Ramos (cell line): Measurements from ENCODE around the gene PRKAG3.

Source experiments
- in situ Hi-C: fragments of 300-500 bp; cut with MboI; formaldehyde crosslinking; loops from one replicate; pipeline ENCODE4 v1.14.3; 2022; ENCODE audit warnings: low sequenced_read_pairs; ENCODE audit not compliant: unreplicated experiment

Gene PRKAG3

DNA sequence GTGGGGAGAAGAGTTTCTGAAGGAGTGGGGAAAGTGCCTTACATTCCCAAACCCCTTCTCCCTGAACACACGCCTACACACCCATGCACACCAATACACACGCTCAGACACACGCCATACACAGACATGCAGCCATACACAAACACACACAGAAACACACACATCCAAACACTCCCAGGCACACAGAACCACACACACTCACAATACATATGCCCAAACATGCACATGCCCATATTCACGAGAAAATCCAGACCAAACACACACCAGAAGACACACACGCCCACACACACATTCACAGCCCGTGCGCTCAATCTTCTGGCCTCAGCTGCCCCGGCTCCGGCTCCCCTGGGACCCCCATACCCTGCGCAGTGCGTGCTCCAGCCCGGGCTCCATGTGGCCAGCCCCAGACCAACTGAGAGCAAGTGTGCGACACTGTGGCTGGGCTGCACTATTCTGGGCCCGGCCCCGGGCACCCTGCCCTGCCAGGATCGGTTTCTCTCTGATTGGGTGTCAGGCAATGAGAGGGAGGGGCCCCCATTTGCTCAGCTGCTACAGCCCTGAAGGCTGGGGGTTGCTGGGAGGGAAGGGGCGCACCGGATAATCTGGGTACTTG, at the start of gene PRKAG3:
Gene PRKAG3 (minus strand): TSS at position 426 of the 613 bp plus-strand sequence.
- in situ Hi-C loops = no loop called here

GRCh38 chr2:218880859-218881594, 49.4 kb upstream of the PRKAG3 start:
- in situ Hi-C loops = no loop called here

DNA sequence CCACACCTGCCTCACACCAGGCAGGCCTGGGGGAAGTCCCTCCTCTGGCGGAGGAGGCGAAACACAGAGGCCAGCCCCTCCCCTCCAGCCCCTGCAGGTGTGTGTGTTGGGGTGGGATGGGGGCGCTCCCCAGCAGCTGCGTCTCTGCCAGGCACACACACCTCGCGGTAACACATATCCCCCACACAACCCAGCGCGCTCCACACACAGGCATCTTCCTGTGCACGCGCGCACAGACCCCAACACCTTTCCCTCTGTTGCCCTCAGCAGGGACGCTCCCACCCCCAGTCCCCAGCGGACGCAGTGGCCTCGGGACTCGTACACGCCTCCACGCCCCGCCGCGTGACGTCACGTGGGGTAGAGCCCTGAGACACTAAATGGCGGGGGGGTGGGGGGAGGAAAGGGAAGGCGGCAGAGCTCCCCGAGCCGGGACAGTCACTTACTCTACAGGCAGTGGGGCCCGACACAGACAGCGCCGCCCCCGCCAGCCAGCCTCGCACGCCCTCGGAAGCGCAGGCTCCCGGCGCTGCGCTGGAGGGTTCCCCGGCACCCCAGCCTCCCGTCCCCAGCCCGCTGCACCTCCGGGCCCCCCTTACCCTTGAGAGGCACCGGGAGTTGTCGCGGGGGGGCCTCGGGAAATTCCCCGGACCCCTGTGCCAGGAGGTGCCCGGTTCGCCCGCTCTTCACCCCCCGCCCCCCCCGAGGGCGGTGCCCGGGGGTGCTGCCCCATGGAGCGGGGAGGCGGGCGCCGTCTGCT, 48.7 kb upstream of the PRKAG3 start, which contains the start of gene WNT10A:
Gene WNT10A (plus strand): TSS at position 751 of the 757 bp plus-strand sequence. CDS start 144 bp downstream, outside the sequence.
- in situ Hi-C loops = no loop called here

DNA sequence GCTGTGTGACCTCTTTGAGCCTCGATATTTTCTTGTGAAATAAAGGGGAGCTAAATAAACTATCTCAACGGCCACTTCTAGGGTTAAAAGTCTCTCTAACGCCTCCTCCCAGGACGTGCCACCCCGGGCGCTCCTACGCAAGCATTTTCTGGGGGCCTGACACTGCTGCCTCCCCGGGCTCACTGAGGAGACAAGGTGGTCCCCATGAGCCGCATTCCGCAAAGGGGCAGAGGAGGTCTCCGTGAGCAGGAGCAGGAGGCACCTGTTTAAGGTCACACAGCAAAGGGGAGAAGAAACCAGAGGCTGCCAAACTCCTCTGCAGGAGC, 48.1 kb upstream of the PRKAG3 start:
- in situ Hi-C loops = no loop called here

DNA sequence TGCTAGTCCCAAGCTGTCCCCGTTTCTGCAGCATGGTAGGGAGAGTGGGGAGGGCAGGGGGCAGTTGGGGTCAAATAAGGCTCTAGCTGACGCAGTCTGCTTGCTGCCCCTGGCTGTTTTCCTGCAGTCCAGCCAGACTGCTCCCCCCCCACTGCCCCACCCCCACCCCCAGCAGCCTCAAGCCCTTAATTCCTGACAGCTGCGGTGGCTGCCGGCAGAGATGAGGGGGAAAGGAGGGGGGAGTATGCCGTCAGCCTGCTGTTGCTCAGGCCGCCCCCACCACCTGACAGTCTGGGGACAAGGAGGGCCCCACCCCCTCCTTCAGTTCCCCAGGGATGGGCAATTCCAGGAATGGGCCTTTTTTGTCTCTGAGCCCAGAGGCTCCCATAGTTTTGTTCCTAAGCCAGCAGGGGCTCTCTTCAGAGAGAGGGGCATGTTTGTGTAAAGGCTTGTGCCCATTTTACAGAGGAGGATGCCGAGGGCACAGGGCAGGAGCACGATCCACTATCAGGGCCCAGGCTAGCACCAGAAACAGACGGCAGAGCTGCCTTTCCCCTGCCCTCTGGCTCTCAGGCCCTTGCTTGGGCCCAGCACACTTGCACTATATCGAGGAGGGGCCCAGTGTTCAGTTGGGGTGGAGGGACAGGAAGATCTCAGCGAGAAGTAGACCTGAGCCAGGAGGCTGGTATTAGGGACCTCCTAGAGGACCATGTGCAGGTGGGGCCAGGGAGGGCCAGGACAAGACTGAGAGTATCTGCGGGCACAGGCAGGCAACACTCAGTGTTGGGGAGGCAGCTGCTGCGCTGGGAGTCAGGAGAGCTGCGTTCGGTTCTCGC, 47.5 kb upstream of the PRKAG3 start:
- in situ Hi-C loops = no loop called here

GRCh38 chr2:218878486-218878885, 46.9 kb upstream of the PRKAG3 start:
- in situ Hi-C loops = no loop called here

GRCh38 chr2:218877891-218878290, 46.3 kb upstream of the PRKAG3 start:
- in situ Hi-C loops = no loop called here

DNA sequence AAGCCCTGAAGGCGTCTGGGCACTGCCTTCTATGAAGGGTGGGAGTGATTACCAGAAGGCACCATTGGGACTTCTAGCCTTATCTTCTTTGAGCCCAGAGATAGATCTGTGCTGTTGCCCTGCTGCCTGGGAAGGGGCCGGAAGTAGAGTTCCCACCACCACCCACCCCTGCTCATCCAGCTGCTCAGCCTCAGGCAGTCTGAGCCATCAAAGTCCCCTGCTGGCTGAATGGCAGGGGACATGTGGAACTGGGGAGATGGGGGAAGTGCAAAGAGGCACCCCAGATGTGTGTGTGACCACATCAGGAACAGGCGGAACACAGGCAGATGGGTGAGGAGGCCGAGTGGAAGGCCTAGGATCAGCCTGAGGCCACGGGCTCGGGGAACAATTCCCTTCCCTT, 45.7 kb upstream of the PRKAG3 start:
- in situ Hi-C loops = no loop called here

- in situ Hi-C loops = no loop called here
Observed at GRCh38 chr2:218876562-218877219, 45.1 kb upstream of the PRKAG3 start.

DNA sequence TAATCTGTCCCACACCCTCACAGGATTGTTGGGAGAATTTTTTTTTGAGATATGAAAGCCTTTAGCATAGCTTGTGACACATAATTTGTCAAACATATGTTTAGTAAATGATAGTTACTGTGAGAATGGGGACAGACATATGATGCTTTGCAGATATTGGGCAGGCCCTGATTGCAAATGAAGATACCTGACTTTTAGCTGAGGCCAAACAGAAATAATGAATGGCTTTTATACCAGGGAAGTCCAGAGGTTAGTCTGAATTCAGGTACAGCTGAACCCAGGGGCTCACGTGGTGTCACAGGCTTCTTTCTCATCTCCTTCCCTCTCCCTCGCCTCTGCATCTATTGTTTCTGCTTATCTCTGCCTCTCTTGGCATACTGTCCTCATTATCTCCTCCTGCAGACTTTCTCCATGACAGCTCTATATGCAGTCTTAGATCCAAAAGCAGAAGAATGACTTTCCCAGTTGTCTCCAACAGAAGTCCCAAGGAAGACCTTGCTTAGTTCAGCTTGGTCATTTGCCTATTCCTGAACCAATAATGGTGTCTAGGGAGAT, 44.2 kb upstream of the PRKAG3 start:
- in situ Hi-C loops = no loop called here

DNA sequence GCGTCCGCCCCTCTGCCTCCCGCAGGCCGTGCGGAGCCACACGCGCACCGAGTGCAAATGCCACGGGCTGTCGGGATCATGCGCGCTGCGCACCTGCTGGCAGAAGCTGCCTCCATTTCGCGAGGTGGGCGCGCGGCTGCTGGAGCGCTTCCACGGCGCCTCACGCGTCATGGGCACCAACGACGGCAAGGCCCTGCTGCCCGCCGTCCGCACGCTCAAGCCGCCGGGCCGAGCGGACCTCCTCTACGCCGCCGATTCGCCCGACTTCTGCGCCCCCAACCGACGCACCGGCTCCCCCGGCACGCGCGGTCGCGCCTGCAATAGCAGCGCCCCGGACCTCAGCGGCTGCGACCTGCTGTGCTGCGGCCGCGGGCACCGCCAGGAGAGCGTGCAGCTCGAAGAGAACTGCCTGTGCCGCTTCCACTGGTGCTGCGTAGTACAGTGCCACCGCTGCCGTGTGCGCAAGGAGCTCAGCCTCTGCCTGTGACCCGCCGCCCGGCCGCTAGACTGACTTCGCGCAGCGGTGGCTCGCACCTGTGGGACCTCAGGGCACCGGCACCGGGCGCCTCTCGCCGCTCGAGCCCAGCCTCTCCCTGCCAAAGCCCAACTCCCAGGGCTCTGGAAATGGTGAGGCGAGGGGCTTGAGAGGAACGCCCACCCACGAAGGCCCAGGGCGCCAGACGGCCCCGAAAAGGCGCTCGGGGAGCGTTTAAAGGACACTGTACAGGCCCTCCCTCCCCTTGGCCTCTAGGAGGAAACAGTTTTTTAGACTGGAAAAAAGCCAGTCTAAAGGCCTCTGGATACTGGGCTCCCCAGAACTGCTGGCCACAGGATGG, 42.0 kb upstream of the PRKAG3 start:
- in situ Hi-C loops = no loop called here

DNA sequence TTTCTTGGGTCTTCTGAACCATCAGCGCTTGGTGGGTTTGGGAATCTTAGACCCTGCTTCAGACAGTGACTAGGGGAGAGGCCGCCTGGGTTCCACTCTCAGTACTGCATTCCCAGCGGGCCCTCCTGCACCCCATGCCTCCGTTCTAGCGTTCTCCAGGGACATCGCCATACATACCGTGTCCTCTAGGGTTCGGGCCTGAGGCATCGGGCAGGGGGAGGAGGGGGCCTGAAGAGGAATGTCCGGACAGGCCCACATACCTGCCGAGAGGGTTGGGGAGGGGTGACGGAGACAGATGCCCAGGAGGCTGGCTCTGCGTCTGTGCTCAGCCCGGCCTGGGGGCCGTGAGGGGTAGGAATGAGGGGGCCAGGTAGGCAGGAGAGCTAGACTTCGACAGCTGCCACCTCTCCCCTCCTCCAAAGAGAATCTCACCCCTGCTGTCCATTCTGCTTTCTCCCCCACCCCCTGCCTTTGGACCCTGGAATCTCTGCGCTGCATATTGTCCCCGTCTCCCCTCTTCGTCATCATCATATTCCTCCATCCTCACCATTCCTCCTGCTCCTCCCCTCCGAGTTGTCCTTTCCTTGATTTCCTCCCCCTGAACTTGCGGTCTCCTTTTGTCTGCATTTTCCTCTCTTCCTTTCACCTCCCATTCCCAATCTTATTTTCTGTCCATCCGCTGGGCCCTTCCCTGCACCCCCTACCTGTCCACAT, 41.2 kb upstream of the PRKAG3 start:
- in situ Hi-C loops = no loop called here

DNA sequence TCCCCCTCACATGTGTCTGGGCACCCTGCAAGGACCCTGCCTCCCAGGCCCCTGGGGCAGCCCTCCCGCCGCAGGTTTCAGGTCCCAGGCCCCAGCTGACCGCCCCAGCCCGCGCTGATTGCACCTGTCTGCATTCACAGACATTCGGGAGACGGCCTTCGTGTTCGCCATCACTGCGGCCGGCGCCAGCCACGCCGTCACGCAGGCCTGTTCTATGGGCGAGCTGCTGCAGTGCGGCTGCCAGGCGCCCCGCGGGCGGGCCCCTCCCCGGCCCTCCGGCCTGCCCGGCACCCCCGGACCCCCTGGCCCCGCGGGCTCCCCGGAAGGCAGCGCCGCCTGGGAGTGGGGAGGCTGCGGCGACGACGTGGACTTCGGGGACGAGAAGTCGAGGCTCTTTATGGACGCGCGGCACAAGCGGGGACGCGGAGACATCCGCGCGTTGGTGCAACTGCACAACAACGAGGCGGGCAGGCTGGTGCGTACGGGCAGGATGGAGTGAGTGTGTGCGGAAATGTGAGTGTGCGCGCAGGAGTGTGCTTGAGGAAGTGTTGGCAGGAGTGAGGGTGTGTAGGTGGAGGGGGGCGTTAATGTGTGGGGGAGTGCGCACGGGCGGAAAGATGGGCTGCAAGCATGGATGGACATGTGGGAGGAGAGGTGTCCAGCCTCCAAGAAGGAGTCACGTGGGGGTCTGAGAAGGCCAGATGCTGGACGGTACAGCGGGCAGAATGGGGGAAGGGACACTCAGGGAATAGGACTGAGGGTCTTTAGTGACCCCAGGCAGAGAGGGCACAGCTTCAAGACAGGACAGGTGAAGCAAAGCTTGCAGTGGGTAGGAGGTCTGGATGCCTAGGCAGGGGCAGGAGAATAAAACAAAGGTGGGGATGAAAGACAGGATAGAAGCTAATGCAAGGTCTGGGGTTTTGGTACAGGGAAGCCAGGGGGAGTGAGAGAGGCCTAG, 40.0 kb upstream of the PRKAG3 start:
- in situ Hi-C loops = no loop called here

GRCh38 chr2:218870984-218871344, 39.4 kb upstream of the PRKAG3 start:
- in situ Hi-C loops = no loop called here

- in situ Hi-C loops = no loop called here
Observed at GRCh38 chr2:218869064-218869463, 37.5 kb upstream of the PRKAG3 start.

DNA sequence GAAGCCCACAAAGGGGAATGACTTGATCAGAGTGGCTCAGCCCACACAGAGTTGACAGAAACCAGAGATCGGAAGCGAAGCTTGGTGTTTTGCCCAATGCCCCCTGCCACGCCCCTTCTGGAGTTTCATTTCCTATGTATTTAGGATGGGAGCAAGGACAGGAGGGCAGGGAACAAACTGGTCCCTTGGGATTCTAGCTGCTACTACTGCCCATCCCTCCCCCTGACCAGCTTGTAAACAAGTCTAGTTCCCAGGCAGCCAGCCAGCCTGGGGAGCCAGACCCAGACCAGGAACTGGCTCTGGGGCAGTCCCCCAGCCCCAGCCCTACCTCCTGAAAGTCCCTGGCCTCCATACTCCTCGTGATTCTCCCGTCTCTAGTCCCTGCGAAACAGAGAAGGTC, 36.3 kb upstream of the PRKAG3 start:
- in situ Hi-C loops = no loop called here

DNA sequence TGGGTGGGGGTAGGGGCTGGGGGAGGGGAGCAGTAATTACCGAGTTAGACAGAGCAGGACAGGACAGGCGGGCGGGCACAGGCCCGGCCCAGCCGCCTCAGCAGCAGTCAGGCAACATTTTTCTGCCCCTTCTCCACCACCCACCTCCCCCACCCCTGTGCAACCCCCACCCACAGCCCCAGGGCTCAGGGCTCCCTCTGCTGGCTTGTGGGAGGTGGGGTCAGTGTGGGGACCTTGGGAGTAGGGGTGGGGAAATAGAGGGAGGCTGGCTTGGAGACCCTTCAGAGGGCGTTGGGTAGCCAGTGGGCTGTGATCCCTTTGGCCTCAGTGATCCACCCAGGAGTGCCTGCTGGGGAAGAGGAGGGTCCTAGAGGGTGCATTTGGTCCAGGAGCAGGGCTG, 34.4 kb upstream of the PRKAG3 start:
- in situ Hi-C loops = no loop called here
